Gastrocnemius medialis (tissue), 4 donors: ENCODE measurements around the gene AKR1C8.

Experiments
- CTCF ChIP-seq, 5 experiments: fragments of 450-650 bp in 3 of 5; fragments of 200-600 bp in 2 of 5; sonication (generic) in 2 of 5; IDR thresholded peaks in 4 of 5; conservative IDR thresholded peaks in 1 of 5; 1 replicate in 4 of 5; 2 replicates in 1 of 5; pipeline ENCODE4 v1.5.1; 2016 to 2019; ENCODE audit warnings: antibody characterized with exemption in 5 of 5, mild to moderate bottlenecking in 3 of 5, moderate library complexity in 3 of 5
- POLR2A ChIP-seq, 2 donors: fragments of 450-650 bp; IDR thresholded peaks; one replicate each; pipeline ENCODE4 v1.6.1; 2017; ENCODE audit warnings: antibody characterized with exemption in 2 of 2, mild to moderate bottlenecking in 2 of 2, moderate library complexity in 2 of 2

DNA sequence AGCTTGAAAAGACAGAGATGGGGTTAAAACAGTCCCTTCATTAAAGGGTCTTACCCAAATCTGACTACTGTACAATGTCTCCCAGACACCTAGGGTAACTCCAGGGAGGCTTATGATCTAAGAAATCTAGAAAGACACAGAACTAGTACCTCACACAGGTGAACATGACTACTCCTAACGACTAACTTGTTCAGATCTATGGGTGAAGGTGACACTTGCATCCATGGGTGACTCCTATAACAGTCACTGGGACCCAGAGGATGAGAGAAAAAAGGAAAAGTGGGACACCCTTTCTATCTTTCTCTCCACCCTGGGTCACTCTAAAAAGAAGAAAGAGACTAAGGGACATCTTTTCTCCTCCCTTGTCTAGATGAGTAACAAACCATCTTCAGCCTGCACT, 19.2 kb downstream of the AKR1C8 start:
- TF ChIP-seq POLR2A (IDR thresholded peaks at IDR 0.05), result no peak
- no peak for TF ChIP-seq CTCF (IDR thresholded peaks at IDR 0.05 in 4 of 5, conservative IDR thresholded peaks at IDR 0.05 in 1 of 5)
